Stimulated activated CD8-positive, alpha-beta memory T cell treated with anti-CD3 and anti-CD28 coated beads, Interleukin-4, amount 100 ng/mL, for 48 hours (primary cell): ENCODE data around the gene HIVEP1.
A peak's percentile ranks its signal among the peaks of the same experiment; 100 is the strongest.

Experiments
- DNase-seq: peaks from one replicate; pipeline ENCODE4 v3.0.0-alpha.2; 2020

HIVEP1 gene

GRCh38 chr6:12012038-12012557 is at the start of gene HIVEP1:
Gene HIVEP1, plus strand, starts transcription at chr6:12012312. Its CDS starts 3,317 bp downstream, at chr6:12015629.
- DNase-seq = peak; percentile 45

- DNase-seq = no peak
These were observed 48.2 kb upstream of the HIVEP1 start for GRCh38 chr6:11963756-11964500.

GRCh38 chr6:11964729-11965335 is 47.3 kb upstream of the HIVEP1 start:
- DNase-seq = no peak

- no peak for DNase-seq
These were observed 46.6 kb upstream of the HIVEP1 start for GRCh38 chr6:11965499-11965898.

- no peak for DNase-seq
These were observed 43.8 kb upstream of the HIVEP1 start for GRCh38 chr6:11968241-11968806.

- DNase-seq = no peak
These were observed 43.0 kb upstream of the HIVEP1 start for GRCh38 chr6:11969092-11969491.

GRCh38 chr6:11970114-11970513 is 42.0 kb upstream of the HIVEP1 start:
- DNase-seq = no peak

GRCh38 chr6:11971154-11971553 is 41.0 kb upstream of the HIVEP1 start:
- no peak for DNase-seq

- no peak for DNase-seq
These were observed 39.8 kb upstream of the HIVEP1 start for GRCh38 chr6:11972270-11972669.

- no peak for DNase-seq
These were observed 39.3 kb upstream of the HIVEP1 start for GRCh38 chr6:11972806-11973205.

- DNase-seq = no peak
These were observed 38.9 kb upstream of the HIVEP1 start for GRCh38 chr6:11973238-11973637.

- no peak for DNase-seq
These were observed 38.0 kb upstream of the HIVEP1 start for GRCh38 chr6:11974089-11974488.

- peak; percentile 47 for DNase-seq
These were observed 36.6 kb upstream of the HIVEP1 start for GRCh38 chr6:11975353-11975977.

- DNase-seq = no peak
These were observed 35.6 kb upstream of the HIVEP1 start for GRCh38 chr6:11976489-11976888.

GRCh38 chr6:11977193-11977592 is 34.9 kb upstream of the HIVEP1 start:
- DNase-seq = no peak

GRCh38 chr6:11977738-11978137 is 34.4 kb upstream of the HIVEP1 start:
- no peak for DNase-seq

- DNase-seq = no peak
These were observed 33.7 kb upstream of the HIVEP1 start for GRCh38 chr6:11978169-11978987.

- no peak for DNase-seq
These were observed 32.2 kb upstream of the HIVEP1 start for GRCh38 chr6:11979866-11980265.

- no peak for DNase-seq
These were observed 28.8 kb upstream of the HIVEP1 start for GRCh38 chr6:11983306-11983705.

- no peak for DNase-seq
These were observed 24.7 kb upstream of the HIVEP1 start for GRCh38 chr6:11987386-11987785.

- DNase-seq = no peak
These were observed 22.7 kb upstream of the HIVEP1 start for GRCh38 chr6:11989386-11989785.

- no peak for DNase-seq
These were observed 20.0 kb upstream of the HIVEP1 start for GRCh38 chr6:11992086-11992485.
